ENCODE data around the gene RHBG. TPM values are rescaled to one million over a fixed set of nuclear protein-coding genes. Genes with fewer than 3 reads are reported as not detected.
"Not testable (repeated sequence)": the region's sequence is repeated elsewhere in the genome, so short reads cannot be mapped to it uniquely, and the experiment has no call there.

Gene RHBG
- total RNA-seq, 1 donor from 2014 or later: not detected

- H3K27ac Mint-ChIP-seq: no peak overlapping the region
- no peaks in the 10 kb centered on the region for H3K4me1 Mint-ChIP-seq (ENCODE audit: low read depth)
- H3K36me3 Mint-ChIP-seq (ENCODE audit: low read depth): no peaks in the 10 kb centered on the region
- no peaks in the 10 kb centered on the region for H3K9me3 Mint-ChIP-seq
- H3K27me3 Mint-ChIP-seq (ENCODE audit: insufficient read depth): peaks cover 52% of the 10 kb centered on the region
- no peak for DNase-seq (ENCODE audit: low spot score)
- H3K4me3 Mint-ChIP-seq: no peak overlapping the region
- intact Hi-C loops (cut with micrococcal nuclease): no loop called here
Measured at GRCh38 chr1:156367383-156368156, 1.4 kb upstream of the RHBG start.

- no peak overlapping the region for H3K27ac Mint-ChIP-seq
- H3K36me3 Mint-ChIP-seq (ENCODE audit: low read depth): no peaks in the 10 kb centered on the region
- H3K27me3 Mint-ChIP-seq (ENCODE audit: insufficient read depth): peaks cover 59% of the 10 kb centered on the region
- H3K4me3 Mint-ChIP-seq: no peak overlapping the region
- intact Hi-C loops (cut with micrococcal nuclease): no loop called here
- DNase-seq (ENCODE audit: low spot score): no peak
- no peaks in the 10 kb centered on the region for H3K9me3 Mint-ChIP-seq
- H3K4me1 Mint-ChIP-seq (ENCODE audit: low read depth): no peaks in the 10 kb centered on the region
Measured at GRCh38 chr1:156368157-156368658, 803 bp upstream of the RHBG start.

- H3K27ac Mint-ChIP-seq; H3K4me3 Mint-ChIP-seq; H3K4me1 Mint-ChIP-seq (ENCODE audit: low read depth); DNase-seq (ENCODE audit: low spot score); H3K9me3 Mint-ChIP-seq; intact Hi-C loops (cut with micrococcal nuclease); H3K36me3 Mint-ChIP-seq (ENCODE audit: low read depth): not testable (repeated sequence)
- peaks cover 60% of the 10 kb centered on the region for H3K27me3 Mint-ChIP-seq (ENCODE audit: insufficient read depth)
Measured at GRCh38 chr1:156369685-156370286, 775 bp downstream of the RHBG start.

- Mint-ChIP-seq H3K9me3 (no peaks in the 10 kb centered on the region), H3K4me3 (no peak overlapping the region), H3K27ac (no peak overlapping the region), H3K4me1 (ENCODE audit: low read depth) (no peaks in the 10 kb centered on the region), H3K36me3 (ENCODE audit: low read depth) (no peaks in the 10 kb centered on the region), H3K27me3 (ENCODE audit: insufficient read depth) (peaks cover 57% of the 10 kb centered on the region)
- no peak for DNase-seq (ENCODE audit: low spot score)
- intact Hi-C loops (cut with micrococcal nuclease): no loop called here
Measured at GRCh38 chr1:156371553-156372264, 2.7 kb downstream of the RHBG start.

- no peak overlapping the region for H3K27ac Mint-ChIP-seq
- H3K9me3 Mint-ChIP-seq: no peaks in the 10 kb centered on the region
- intact Hi-C loops (cut with micrococcal nuclease): no loop called here
- no peak for DNase-seq (ENCODE audit: low spot score)
- no peak overlapping the region for H3K4me3 Mint-ChIP-seq
- peaks cover 57% of the 10 kb centered on the region for H3K27me3 Mint-ChIP-seq (ENCODE audit: insufficient read depth)
- H3K4me1 Mint-ChIP-seq (ENCODE audit: low read depth): no peaks in the 10 kb centered on the region
- H3K36me3 Mint-ChIP-seq (ENCODE audit: low read depth): no peaks in the 10 kb centered on the region
Measured at GRCh38 chr1:156372265-156372586, 3.2 kb downstream of the RHBG start.

- Mint-ChIP-seq H3K4me3 (no peak overlapping the region), H3K36me3 (ENCODE audit: low read depth) (no peaks in the 10 kb centered on the region), H3K4me1 (ENCODE audit: low read depth) (no peaks in the 10 kb centered on the region), H3K27ac (no peak overlapping the region), H3K9me3 (no peaks in the 10 kb centered on the region), H3K27me3 (ENCODE audit: insufficient read depth) (peaks cover 54% of the 10 kb centered on the region)
- DNase-seq (ENCODE audit: low spot score): no peak
- intact Hi-C loops (cut with micrococcal nuclease): no loop called here
Measured at GRCh38 chr1:156372876-156373275, 3.9 kb downstream of the RHBG start.

DNA sequence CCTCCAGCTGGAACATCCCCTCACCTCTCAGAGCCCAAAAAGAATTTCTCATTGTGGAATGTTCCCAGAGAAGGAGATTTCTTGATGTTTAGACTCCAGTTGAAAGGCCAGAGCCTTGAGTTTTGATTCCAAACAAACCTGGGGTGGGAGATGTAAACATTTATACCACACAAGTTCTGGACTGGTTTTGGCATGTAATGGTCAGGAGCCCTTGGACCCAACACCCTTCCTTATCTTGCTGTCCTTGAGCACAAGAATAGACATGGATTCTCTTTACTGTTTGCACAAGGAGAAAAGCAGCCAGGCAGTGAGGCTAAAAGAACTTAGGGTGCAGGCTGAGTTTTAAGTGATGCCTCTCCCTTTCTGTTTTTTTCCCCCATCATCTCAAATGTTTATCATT lies 4.5 kb downstream of the RHBG start:
- no peaks in the 10 kb centered on the region for H3K9me3 Mint-ChIP-seq
- no peak overlapping the region for H3K27ac Mint-ChIP-seq
- H3K27me3 Mint-ChIP-seq (ENCODE audit: insufficient read depth): peaks cover 49% of the 10 kb centered on the region
- no peak for DNase-seq (ENCODE audit: low spot score)
- H3K4me1 Mint-ChIP-seq (ENCODE audit: low read depth): no peaks in the 10 kb centered on the region
- no peak overlapping the region for H3K4me3 Mint-ChIP-seq
- intact Hi-C loops (cut with micrococcal nuclease): no loop called here
- no peaks in the 10 kb centered on the region for H3K36me3 Mint-ChIP-seq (ENCODE audit: low read depth)

GRCh38 chr1:156376146-156376545 lies 7.1 kb downstream of the RHBG start:
- Mint-ChIP-seq H3K9me3 (no peaks in the 10 kb centered on the region), H3K4me1 (ENCODE audit: low read depth) (no peaks in the 10 kb centered on the region), H3K4me3 (no peak overlapping the region), H3K27ac (no peak overlapping the region), H3K27me3 (ENCODE audit: insufficient read depth) (peaks cover 34% of the 10 kb centered on the region), H3K36me3 (ENCODE audit: low read depth) (no peaks in the 10 kb centered on the region)
- DNase-seq (ENCODE audit: low spot score): no peak
- intact Hi-C loops (cut with micrococcal nuclease): no loop called here

DNA sequence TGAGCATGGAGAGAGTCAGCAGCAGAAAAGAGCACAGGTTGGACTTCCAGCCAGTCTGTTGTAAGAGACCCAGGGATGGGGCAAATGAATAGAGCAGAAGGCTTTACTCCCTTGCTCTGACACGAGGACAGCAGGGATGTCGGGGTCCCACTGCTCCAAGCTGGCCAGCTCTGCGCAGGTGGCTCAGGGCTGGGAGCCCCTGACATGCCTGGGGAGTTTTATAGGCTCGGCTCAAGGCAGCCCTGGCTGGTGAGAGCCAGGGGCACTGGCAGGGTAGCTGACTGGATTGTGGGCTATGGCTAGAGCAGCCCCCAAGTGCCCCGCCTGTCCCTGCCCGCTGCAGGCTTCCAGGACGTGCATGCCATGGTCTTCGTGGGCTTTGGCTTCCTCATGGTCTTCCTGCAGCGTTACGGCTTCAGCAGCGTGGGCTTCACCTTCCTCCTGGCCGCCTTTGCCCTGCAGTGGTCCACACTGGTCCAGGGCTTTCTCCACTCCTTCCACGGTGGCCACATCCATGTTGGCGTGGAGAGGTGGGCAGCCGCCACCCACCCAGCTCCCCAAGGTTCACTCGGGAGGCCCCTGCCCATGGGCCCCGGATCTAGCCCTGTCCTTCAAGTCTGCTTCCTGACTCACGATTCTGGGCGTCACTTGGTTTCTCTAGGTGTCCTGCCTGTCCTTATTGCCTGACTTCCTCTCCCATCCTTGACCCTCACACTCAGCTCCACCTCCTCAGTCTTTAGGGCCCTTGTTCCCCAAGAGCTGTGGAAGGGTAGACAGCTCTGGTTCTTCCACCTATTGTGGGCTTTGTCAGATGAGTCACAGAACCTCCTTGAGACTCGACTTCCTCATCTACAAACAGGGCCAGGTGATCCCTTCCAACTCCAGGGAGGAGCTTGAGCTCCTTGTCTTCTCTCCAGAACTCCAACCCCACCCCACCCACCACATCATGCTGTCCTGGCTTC lies 8.2 kb downstream of the RHBG start:
- H3K4me1 Mint-ChIP-seq (ENCODE audit: low read depth): no peaks in the 10 kb centered on the region
- intact Hi-C loops (cut with micrococcal nuclease): no loop called here
- H3K36me3 Mint-ChIP-seq (ENCODE audit: low read depth): no peaks in the 10 kb centered on the region
- peaks cover 26% of the 10 kb centered on the region for H3K27me3 Mint-ChIP-seq (ENCODE audit: insufficient read depth)
- no peak for DNase-seq (ENCODE audit: low spot score)
- no peak overlapping the region for H3K27ac Mint-ChIP-seq
- no peak overlapping the region for H3K4me3 Mint-ChIP-seq
- H3K9me3 Mint-ChIP-seq: no peaks in the 10 kb centered on the region

GRCh38 chr1:156378557-156378956 lies 9.5 kb downstream of the RHBG start:
- intact Hi-C loops (cut with micrococcal nuclease): no loop called here
- DNase-seq (ENCODE audit: low spot score): no peak
- Mint-ChIP-seq H3K36me3 (ENCODE audit: low read depth) (no peaks in the 10 kb centered on the region), H3K27ac (no peak overlapping the region), H3K9me3 (no peaks in the 10 kb centered on the region), H3K4me1 (ENCODE audit: low read depth) (no peaks in the 10 kb centered on the region), H3K4me3 (no peak overlapping the region), H3K27me3 (ENCODE audit: insufficient read depth) (peaks cover 16% of the 10 kb centered on the region)

- no peak for DNase-seq (ENCODE audit: low spot score)
- Mint-ChIP-seq H3K4me1 (ENCODE audit: low read depth) (no peaks in the 10 kb centered on the region), H3K27me3 (ENCODE audit: insufficient read depth) (peaks cover 10% of the 10 kb centered on the region), H3K9me3 (no peaks in the 10 kb centered on the region), H3K36me3 (ENCODE audit: low read depth) (no peaks in the 10 kb centered on the region), H3K27ac (no peak overlapping the region), H3K4me3 (no peak overlapping the region)
- intact Hi-C loops (cut with micrococcal nuclease): no loop called here
Measured at GRCh38 chr1:156379420-156380165, 10.6 kb downstream of the RHBG start.

DNA sequence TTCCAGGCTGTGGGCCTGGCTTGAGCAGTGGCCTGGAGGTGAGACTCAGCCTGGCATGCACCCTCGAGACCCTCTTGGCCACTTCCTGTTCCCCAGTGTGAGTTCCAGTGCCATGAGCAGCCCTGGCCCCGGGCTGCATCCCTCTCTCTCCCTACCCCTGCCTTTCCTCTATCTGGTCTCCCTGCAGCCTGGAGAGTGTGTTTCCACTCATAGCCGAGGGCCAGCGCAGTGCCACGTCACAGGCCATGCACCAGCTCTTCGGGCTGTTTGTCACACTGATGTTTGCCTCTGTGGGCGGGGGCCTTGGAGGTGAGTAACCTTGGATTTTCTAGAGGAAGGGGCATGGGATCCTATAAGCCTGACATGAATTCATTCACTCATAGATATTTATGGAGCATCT lies 13.6 kb downstream of the RHBG start:
- Mint-ChIP-seq H3K9me3 (no peaks in the 10 kb centered on the region), H3K4me1 (ENCODE audit: low read depth) (peaks cover 5% of the 10 kb centered on the region), H3K4me3 (no peak overlapping the region), H3K27ac (no peak overlapping the region), H3K27me3 (ENCODE audit: insufficient read depth) (peaks cover 13% of the 10 kb centered on the region), H3K36me3 (ENCODE audit: low read depth) (no peaks in the 10 kb centered on the region)
- intact Hi-C loops (cut with micrococcal nuclease): no loop called here
- no peak for DNase-seq (ENCODE audit: low spot score)
